ACC112 (cell line): ENCODE data around the gene CUEDC1.
"Not testable (repeated sequence)": the region's sequence is repeated elsewhere in the genome, so short reads cannot be mapped to it uniquely, and the experiment has no call there.

ENCODE experiments used
- H2AFZ ChIP-seq: fragments of 200-600 bp; sonication (generic); one replicate; pipeline ENCODE4 v1.6.0; 2017; ENCODE audit warnings: antibody characterized with exemption, low read length; ENCODE audit not compliant: unreplicated experiment
- H3K27ac ChIP-seq: fragments of 200-600 bp; sonication (generic); 2 replicates; pipeline ENCODE4 v1.5.1; 2014; ENCODE audit warnings: low read depth, mild to moderate bottlenecking, antibody characterized with exemption, low read length, moderate library complexity
- H3K27me3 ChIP-seq: fragments of 200-600 bp; sonication (generic); 2 replicates; pipeline ENCODE4 v1.6.1; 2014; ENCODE audit warnings: mild to moderate bottlenecking, antibody characterized with exemption, low read length, moderate library complexity, mixed read lengths; ENCODE audit not compliant: insufficient read depth
- H3K36me3 ChIP-seq: fragments of 200-600 bp; sonication (generic); 2 replicates; pipeline ENCODE4 v1.6.1; 2016; ENCODE audit warnings: mild to moderate bottlenecking, antibody characterized with exemption, low read length, moderate library complexity, mixed read lengths; ENCODE audit not compliant: insufficient read depth
- H3K4me1 ChIP-seq: fragments of 200-600 bp; sonication (generic); one replicate; pipeline ENCODE4 v1.6.1; 2016; ENCODE audit warnings: low read length, mixed read lengths; ENCODE audit not compliant: insufficient read depth, unreplicated experiment, control insufficient read depth
- H3K4me3 ChIP-seq: fragments of 200-600 bp; sonication (generic); 2 replicates; pipeline ENCODE4 v1.5.1; 2014; ENCODE audit warnings: mild to moderate bottlenecking, low read depth, low read length
- H3K79me2 ChIP-seq: fragments of 200-600 bp; sonication (generic); one replicate; pipeline ENCODE4 v1.6.0; 2016; ENCODE audit warnings: low read length; ENCODE audit not compliant: control insufficient read depth, unreplicated experiment, insufficient read depth

Gene CUEDC1

DNA sequence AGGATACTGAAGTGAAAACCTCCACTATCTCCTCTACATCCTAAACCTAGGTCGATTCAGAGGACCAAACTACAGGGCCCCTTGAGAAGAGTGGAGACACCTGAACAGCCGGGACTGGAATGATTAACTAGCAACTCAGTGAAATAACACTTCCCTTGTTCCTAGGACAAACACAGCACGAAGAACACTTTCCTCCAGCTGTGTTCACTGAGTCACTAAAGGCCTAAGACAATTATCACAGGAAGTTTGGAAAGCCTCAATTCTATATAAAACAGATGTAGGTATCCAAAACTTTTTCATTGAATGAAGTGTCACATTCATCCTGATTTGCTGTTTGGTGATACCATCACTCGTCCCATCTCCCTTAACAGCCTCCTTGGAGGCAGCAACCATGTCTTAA lies 15.5 kb upstream of the CUEDC1 start:
- no peak overlapping the region for H3K4me3 ChIP-seq
- no peak overlapping the region for H3K27ac ChIP-seq
- H3K36me3 ChIP-seq, result peaks cover 4% of the 10 kb centered on the region; the same call in 1 of the 2 replicates
- no peaks in the 10 kb centered on the region for H3K79me2 ChIP-seq
- no peak overlapping the region for H2AFZ ChIP-seq
- H3K27me3 ChIP-seq, result no peaks in the 10 kb centered on the region
- H3K4me1 ChIP-seq, result peaks cover 5% of the 10 kb centered on the region

DNA sequence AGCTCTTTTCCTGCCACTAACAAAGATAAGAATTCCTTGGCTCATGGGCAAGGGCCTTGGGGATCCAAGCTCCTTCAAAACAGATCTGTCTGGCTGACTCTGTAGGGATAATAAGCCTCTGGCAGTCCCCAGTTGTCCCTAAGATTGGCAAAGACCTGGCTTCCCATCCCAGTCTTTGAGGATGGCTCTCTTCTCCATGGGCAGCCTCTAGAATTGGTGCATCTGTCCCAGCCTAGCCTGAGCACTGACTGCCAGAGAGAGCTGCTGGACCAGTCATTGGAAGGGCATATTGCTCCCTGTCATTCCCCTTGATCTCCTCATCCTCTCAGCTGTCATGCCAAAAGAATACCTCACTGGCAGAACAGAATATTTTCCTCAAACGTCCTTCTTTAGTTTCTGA lies 13.2 kb upstream of the CUEDC1 start:
- H3K27me3 ChIP-seq, result no peaks in the 10 kb centered on the region
- no peak overlapping the region for H2AFZ ChIP-seq
- H3K4me1 ChIP-seq, result peaks cover 5% of the 10 kb centered on the region
- H3K27ac ChIP-seq, result no peak overlapping the region
- no peaks in the 10 kb centered on the region for H3K36me3 ChIP-seq
- H3K4me3 ChIP-seq, result no peak overlapping the region
- no peaks in the 10 kb centered on the region for H3K79me2 ChIP-seq

DNA sequence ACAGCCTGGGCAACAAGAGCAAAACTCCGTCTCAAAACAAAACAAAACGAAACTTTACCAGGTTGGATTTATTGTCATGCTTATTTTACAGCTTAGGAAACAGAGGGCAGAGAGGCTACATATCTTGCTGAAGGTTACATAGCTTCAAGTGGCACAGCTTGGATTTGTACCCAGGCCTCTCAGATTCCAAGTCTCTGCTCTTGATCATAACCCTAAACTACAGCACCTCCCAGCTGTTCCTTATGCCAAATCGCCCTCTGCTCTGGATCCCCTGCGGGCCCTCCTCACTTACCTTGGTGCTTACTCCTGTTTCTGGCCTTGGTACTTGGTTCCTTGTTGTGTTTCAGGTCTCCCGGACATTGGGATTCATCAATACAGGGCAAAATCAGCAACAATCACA lies 11.7 kb upstream of the CUEDC1 start:
- no peak overlapping the region for H2AFZ ChIP-seq
- H3K27me3 ChIP-seq, result no peaks in the 10 kb centered on the region
- H3K4me3 ChIP-seq, result no peak overlapping the region
- peaks cover 5% of the 10 kb centered on the region for H3K4me1 ChIP-seq
- H3K79me2 ChIP-seq, result no peaks in the 10 kb centered on the region
- no peak overlapping the region for H3K27ac ChIP-seq
- H3K36me3 ChIP-seq, result no peaks in the 10 kb centered on the region

DNA sequence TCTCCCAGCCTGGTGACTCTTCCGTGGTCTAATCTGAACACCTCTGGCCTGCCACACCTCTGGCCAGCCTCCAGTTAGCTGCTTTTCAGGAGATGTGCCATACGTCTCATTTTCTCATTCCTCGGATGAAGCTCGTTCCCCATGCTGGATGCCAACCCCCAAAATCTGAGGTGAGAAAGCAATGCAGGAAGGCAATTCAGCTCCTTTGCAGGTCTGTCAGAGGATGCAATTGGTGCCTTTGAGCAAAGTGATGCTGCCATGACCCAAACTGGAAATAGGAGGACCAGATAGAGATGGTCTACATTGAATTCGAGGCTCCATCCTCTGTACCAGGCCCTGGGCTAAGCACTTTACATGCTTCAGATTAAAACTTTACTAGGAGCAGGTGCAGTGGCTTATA lies 11.0 kb upstream of the CUEDC1 start:
- Histone ChIP-seq H3K27me3 (no peaks in the 10 kb centered on the region), H3K27ac (no peak overlapping the region), H3K4me3 (no peak overlapping the region), H3K79me2 (no peaks in the 10 kb centered on the region), H2AFZ (no peak overlapping the region), H3K36me3 (no peaks in the 10 kb centered on the region), H3K4me1 (peaks cover 5% of the 10 kb centered on the region)

DNA sequence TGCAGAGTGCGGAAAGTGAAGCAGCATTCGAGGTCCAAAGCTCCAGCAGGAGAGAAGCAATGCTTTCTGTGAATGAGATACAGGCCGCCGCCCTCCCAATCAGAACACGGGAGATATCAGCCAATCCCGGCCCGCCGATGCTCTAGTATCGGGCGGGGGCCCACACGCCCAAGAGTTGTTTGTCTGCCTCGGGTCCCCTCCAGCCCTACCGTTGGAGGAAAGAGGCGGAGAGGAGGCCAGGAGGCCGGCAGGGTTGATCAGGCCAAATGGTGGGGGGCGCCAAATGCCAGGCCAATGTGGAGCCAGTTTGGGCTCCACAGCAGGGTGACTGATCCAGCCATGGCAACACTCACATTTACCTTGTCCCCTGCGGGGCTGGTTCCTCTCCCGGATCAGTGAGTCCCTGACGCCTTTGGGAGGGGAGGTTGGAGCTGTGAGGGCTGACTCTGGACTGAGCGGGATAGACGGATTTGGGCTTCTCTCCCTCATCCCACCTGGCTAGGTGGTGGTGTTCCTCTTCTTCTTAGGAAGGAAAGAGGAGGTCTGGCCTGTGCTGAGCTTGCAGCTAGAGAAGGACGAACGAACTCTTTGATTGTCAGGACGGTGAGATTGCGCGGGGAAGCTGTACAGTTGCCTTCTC lies 10.4 kb upstream of the CUEDC1 start:
- peaks cover 3% of the 10 kb centered on the region for H3K4me1 ChIP-seq
- no peaks in the 10 kb centered on the region for H3K36me3 ChIP-seq
- H3K4me3 ChIP-seq, result no peak overlapping the region
- no peak overlapping the region for H2AFZ ChIP-seq
- H3K79me2 ChIP-seq, result no peaks in the 10 kb centered on the region
- H3K27ac ChIP-seq, result no peak overlapping the region
- H3K27me3 ChIP-seq, result no peaks in the 10 kb centered on the region

DNA sequence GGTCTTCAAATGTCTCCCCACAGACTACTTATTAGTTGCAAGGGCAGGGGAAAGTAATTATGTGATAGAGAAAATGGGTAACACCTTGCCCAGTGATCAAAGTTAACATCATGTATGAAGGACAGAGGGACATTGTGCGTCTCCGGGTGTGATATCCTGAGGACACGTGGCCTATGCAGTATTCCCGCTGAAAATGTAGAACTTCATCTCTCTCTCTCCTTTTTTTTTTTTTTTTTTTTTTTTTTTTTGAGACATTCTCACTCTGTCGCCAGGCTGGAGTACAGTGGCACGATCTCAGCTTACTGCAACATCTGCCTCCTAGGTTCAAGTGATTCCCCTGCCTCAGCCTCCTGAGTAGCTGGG lies 7.9 kb upstream of the CUEDC1 start:
- Histone ChIP-seq H2AFZ (no peak overlapping the region), H3K27ac (no peak overlapping the region), H3K4me1 (no peaks in the 10 kb centered on the region), H3K79me2 (no peaks in the 10 kb centered on the region), H3K4me3 (no peak overlapping the region), H3K36me3 (no peaks in the 10 kb centered on the region), H3K27me3 (no peaks in the 10 kb centered on the region)

DNA sequence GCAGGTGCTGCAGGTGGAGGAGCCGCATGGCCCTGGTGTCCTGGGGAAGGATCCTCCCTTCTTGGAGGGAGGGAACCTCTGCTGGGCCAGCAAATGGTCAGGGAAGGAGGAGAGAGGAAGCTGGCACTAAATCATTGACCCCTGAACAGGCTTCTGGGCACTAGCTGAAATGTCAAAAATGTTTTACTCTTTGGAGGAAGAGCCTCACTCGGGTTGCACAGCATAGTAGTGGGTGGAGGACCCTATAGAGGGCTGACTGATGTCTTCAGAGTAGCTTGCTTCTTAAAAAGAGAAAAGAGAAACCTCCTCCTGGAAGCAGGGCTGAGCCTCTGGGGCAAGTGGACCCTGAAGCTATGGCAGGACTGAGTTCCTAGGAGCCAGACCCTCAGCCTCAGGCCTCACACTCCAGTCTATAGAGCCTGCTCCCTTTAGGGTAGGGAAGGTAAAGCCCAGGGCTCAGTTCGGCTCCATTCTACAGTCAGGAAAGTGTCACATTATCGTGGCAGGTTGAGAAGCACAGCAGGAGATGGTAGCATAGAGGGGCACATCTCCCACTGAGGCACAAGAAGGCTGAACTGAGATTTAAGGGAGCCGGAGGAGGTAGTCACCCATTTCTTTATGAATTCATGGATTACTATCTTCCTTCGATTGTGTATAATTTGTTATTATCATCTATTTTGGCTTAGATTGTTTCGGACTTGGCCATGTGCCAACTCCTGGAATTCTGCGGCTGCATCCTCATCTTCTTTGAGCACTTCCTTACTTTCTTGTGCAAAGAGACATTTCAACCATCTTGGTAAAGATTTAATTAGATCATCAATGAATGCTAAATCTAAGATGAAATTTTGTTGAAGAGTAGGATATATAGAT lies 7.3 kb upstream of the CUEDC1 start:
- no peaks in the 10 kb centered on the region for H3K79me2 ChIP-seq
- no peaks in the 10 kb centered on the region for H3K36me3 ChIP-seq
- H3K27me3 ChIP-seq, result no peaks in the 10 kb centered on the region
- H3K4me1 ChIP-seq, result no peaks in the 10 kb centered on the region
- no peak overlapping the region for H2AFZ ChIP-seq
- H3K4me3 ChIP-seq, result no peak overlapping the region
- H3K27ac ChIP-seq, result no peak overlapping the region

DNA sequence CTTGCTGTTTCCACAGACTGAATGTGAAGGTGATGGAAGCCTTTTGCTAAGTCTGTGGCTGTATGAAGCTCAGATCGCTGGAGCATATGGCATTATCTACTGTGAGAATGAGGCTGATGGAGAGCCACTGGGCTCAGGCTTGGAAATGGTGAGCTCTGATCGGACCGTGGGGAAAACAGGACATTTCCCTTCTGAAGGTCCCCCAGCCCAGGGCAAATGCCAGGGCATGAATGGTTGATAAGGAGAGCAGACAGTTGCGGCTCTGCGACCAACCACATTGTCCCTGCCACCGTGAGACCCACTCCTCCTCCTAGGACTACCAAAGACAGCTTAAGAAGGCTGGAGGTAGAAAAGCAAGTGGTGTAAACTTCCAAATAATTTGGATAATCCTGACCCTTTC lies 4.7 kb upstream of the CUEDC1 start:
- Histone ChIP-seq H2AFZ (no peak overlapping the region), H3K36me3 (no peaks in the 10 kb centered on the region), H3K27me3 (no peaks in the 10 kb centered on the region), H3K4me3 (no peak overlapping the region), H3K79me2 (peaks cover 4% of the 10 kb centered on the region), H3K27ac (no peak overlapping the region), H3K4me1 (peaks cover 6% of the 10 kb centered on the region)

DNA sequence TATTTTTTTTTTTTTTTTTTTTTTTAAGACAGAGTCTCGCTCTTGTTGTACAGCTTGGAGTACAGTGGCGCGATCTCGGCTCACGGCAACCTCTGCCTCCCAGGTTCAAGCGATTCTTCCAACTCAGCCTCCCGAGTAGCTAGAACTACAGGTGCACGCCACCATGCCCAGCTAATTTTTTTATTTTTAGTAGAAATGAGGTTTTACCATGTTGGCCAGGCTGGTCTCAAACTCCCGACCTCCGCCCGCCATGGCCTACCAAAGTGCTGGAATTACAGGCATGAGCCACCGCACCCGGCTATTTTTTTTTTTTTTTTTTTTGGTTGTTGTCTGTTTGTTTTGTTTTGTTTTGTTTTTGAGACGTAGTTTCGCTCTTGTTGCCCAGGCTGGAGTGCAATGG lies 3.2 kb upstream of the CUEDC1 start:
- H3K4me1 ChIP-seq, result peaks cover 15% of the 10 kb centered on the region
- not testable (repeated sequence) for H3K36me3 ChIP-seq, H3K27ac ChIP-seq, H3K27me3 ChIP-seq, H2AFZ ChIP-seq, H3K4me3 ChIP-seq
- peaks cover 20% of the 10 kb centered on the region for H3K79me2 ChIP-seq

DNA sequence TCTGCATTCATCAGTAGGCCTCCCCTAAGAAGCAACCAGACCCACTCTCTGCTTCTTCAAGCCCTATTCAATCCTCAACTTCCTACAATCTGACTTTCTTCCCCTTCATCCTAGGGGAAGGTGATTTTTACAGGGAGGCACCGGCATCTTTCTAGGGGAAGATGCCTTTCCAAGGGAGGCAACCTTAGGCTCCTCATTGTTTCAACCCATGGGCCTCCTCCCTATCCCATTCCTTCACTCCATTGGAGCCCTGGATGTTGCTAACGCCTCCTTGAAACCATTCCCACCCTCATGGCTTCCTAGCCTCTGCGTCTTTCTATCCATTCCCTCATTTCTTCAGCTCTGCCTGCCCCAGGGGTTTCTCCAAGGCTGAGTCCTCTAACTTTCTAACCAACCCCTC lies 2.7 kb upstream of the CUEDC1 start:
- H3K27me3 ChIP-seq, result no peaks in the 10 kb centered on the region
- peaks cover 25% of the 10 kb centered on the region for H3K79me2 ChIP-seq
- H3K4me1 ChIP-seq, result peaks cover 20% of the 10 kb centered on the region

More for the DNA sequence above, 2.7 kb upstream of the CUEDC1 start:
- Histone ChIP-seq H3K27ac (no peak overlapping the region), H2AFZ (no peak overlapping the region), H3K36me3 (no peaks in the 10 kb centered on the region), H3K4me3 (no peak overlapping the region)
